CD4-positive, alpha-beta memory T cell (primary cell): ENCODE results near the gene ASPM. TPM values are rescaled to one million over a fixed set of nuclear protein-coding genes. Genes with fewer than 3 reads are reported as not detected.

Experiments
- CTCF ChIA-PET: fragments of 350-600 bp; sonication (Branson Sonifier 250); formaldehyde crosslinking; loops from one replicate; lab custom pipeline; 2021; ENCODE audit warnings: inconsistent platforms; ENCODE audit not compliant: partially characterized antibody; lab: Charles Lee
- POLR2A ChIA-PET: fragments of 350-600 bp; sonication (Branson Sonifier 250); formaldehyde crosslinking; loops from one replicate; lab custom pipeline; 2021; ENCODE audit not compliant: partially characterized antibody; lab: Charles Lee
- DNase-seq, 5 donors: peaks; one replicate each; pipeline versions ENCODE4 v3.0.0 to v3.0.0-alpha.2; 2020 to 2022; ENCODE audit warnings: mixed read lengths in 1 of 5
- H3K27ac ChIP-seq: one replicate; pipeline ENCODE4 v1.7.0; 2013; ENCODE audit warnings: low read depth, low read length
- H3K27me3 ChIP-seq: 2 replicates; pipeline ENCODE4 v1.7.0; 2013; ENCODE audit warnings: mild to moderate bottlenecking, low read length, moderate library complexity; ENCODE audit not compliant: insufficient read depth
- H3K36me3 ChIP-seq: 2 replicates; pipeline ENCODE4 v1.7.0; 2013; ENCODE audit warnings: mild to moderate bottlenecking, low read length, moderate library complexity; ENCODE audit not compliant: insufficient read depth
- H3K4me1 ChIP-seq: 2 replicates; pipeline ENCODE4 v1.7.0; 2013; ENCODE audit warnings: mild to moderate bottlenecking, low read length, moderate library complexity; ENCODE audit not compliant: insufficient read depth
- H3K4me3 ChIP-seq, 2 donors: one replicate each; pipeline ENCODE4 v1.7.0; 2013; ENCODE audit warnings: low read length in 2 of 2, mild to moderate bottlenecking in 1 of 2
- H3K9me3 ChIP-seq, 2 donors: one replicate each; pipeline ENCODE4 v1.7.0; 2013; ENCODE audit warnings: low read length in 2 of 2, control low read depth in 1 of 2; ENCODE audit not compliant: control insufficient read depth in 1 of 2
- H3K27ac Mint-ChIP-seq, 7 donors: one replicate each; pipeline ENCODE4 v1.8.0; 2020 to 2021; ENCODE audit warnings: mixed read lengths in 7 of 7, mild to moderate bottlenecking in 6 of 7, inconsistent platforms in 3 of 7, moderate library complexity in 3 of 7
- H3K27me3 Mint-ChIP-seq, 2 donors: one replicate each; pipeline ENCODE4 v1.8.0; 2020 to 2021; ENCODE audit warnings: mixed read lengths in 2 of 2
- H3K36me3 Mint-ChIP-seq, 2 donors: one replicate each; pipeline ENCODE4 v1.8.0; 2020 to 2021; ENCODE audit warnings: mixed read lengths in 2 of 2, inconsistent platforms in 1 of 2, mild to moderate bottlenecking in 1 of 2
- H3K4me1 Mint-ChIP-seq, 4 donors: one replicate each; pipeline ENCODE4 v1.8.0; 2020 to 2021; ENCODE audit warnings: mixed read lengths in 4 of 4, mild to moderate bottlenecking in 1 of 4
- H3K4me3 Mint-ChIP-seq, 8 donors: one replicate each; pipeline ENCODE4 v1.8.0; 2020 to 2021; ENCODE audit warnings: mixed read lengths in 8 of 8, mild to moderate bottlenecking in 7 of 8, moderate library complexity in 6 of 8, inconsistent platforms in 3 of 8
- H3K9me3 Mint-ChIP-seq, 8 donors: one replicate each; pipeline ENCODE4 v1.8.0; 2020 to 2021; ENCODE audit warnings: mixed read lengths in 8 of 8, mild to moderate bottlenecking in 5 of 8, inconsistent platforms in 3 of 8, moderate library complexity in 1 of 8
- intact Hi-C: fragments of 100-400 bp; cut with micrococcal nuclease; formaldehyde crosslinking; loops from one replicate; pipeline ENCODE4 v1.15.1; 2023
- polyA plus RNA-seq, 2 donors: library from polyadenylated mRNA; unstranded; fragments of 300-500 nt; fragmentation: Illumina TruSeq; gene quantifications; one replicate each; pipeline ENCODE4 v1.2.3, GENCODE V29; 2021
- total RNA-seq, 2 experiments: library from RNA; stranded (reverse); gene quantifications; one replicate each; pipeline ENCODE4 v1.2.3, GENCODE V29; 2021

ASPM gene
- total and polyA plus RNA-seq, 4 experiments from 2014 or later = 0.01 to 0.38 (median 0.30) TPM; not detected in 1

- Histone ChIP-seq H3K27me3 (no peaks in the 10 kb centered on the region), H3K9me3 (no peaks in the 10 kb centered on the region), H3K36me3 (no peaks in the 10 kb centered on the region), H3K4me1 (no peaks in the 10 kb centered on the region), H3K27ac (no peak overlapping the region), H3K4me3 (no peak overlapping the region)
- Mint-ChIP-seq H3K27ac (no peak overlapping the region), H3K9me3 (peaks cover 0 to 9% (median 5%) of the 10 kb centered on the region in 8 donors), H3K4me3 (no peak overlapping the region), H3K4me1 (no peaks in the 10 kb centered on the region), H3K36me3 (no peaks in the 10 kb centered on the region), H3K27me3 (peaks cover 3 to 4% of the 10 kb centered on the region in 2 donors)
- intact Hi-C loops = no loop called here
- ChIA-PET POLR2A (no interaction called here), CTCF (no interaction called here)
- no peak for DNase-seq
Measured at GRCh38 chr1:197066277-197066676, 80.2 kb downstream of the ASPM start.

DNA sequence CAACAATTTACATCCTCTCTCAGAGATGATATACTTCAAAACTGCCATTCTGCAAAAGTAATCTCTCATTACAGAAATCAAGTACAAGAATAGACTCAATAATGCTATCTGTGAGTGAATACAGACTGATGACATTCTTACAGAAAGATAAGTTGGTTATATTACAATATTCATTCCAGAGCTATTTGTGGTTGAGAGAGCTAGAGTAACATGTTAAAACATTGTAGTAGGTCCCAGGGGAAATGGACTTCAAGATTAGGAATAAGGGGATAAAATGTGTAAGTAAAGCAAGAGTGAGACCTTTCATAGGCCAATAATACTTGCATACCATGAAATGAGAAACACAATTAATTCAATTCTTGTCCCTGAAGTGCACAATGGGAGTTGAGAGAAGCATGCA, 80.9 kb downstream of the ASPM start:
- Mint-ChIP-seq H3K36me3 (no peaks in the 10 kb centered on the region), H3K4me3 (no peak overlapping the region), H3K27me3 (peaks cover 2 to 4% of the 10 kb centered on the region in 2 donors), H3K4me1 (no peaks in the 10 kb centered on the region), H3K27ac (no peak overlapping the region), H3K9me3 (peaks cover 0 to 8% (median 5%) of the 10 kb centered on the region in 8 donors)
- no peaks in the 10 kb centered on the region for H3K4me1 ChIP-seq
- H3K27me3 ChIP-seq = no peaks in the 10 kb centered on the region
- no peaks in the 10 kb centered on the region for H3K36me3 ChIP-seq
- no peaks in the 10 kb centered on the region for H3K9me3 ChIP-seq
- intact Hi-C loops = no loop called here
- no peak overlapping the region for H3K27ac ChIP-seq
- CTCF ChIA-PET = no interaction called here
- no peak overlapping the region for H3K4me3 ChIP-seq
- POLR2A ChIA-PET = no interaction called here
- DNase-seq = no peak

GRCh38 chr1:197063212-197063611, 83.3 kb downstream of the ASPM start:
- Mint-ChIP-seq H3K36me3 (no peaks in the 10 kb centered on the region), H3K4me3 (no peak overlapping the region), H3K4me1 (no peaks in the 10 kb centered on the region), H3K27me3 (peaks cover 4 to 9% of the 10 kb centered on the region in 2 donors), H3K9me3 (no peaks in the 10 kb centered on the region), H3K27ac (no peak overlapping the region)
- no peak for DNase-seq
- no peaks in the 10 kb centered on the region for H3K36me3 ChIP-seq
- no peak overlapping the region for H3K27ac ChIP-seq
- POLR2A ChIA-PET = no interaction called here
- CTCF ChIA-PET = no interaction called here
- H3K9me3 ChIP-seq = no peaks in the 10 kb centered on the region
- H3K4me1 ChIP-seq = no peaks in the 10 kb centered on the region
- intact Hi-C loops = no loop called here
- no peaks in the 10 kb centered on the region for H3K27me3 ChIP-seq
- H3K4me3 ChIP-seq = no peak overlapping the region

- POLR2A ChIA-PET = no interaction called here
- H3K4me1 ChIP-seq = no peaks in the 10 kb centered on the region
- no peaks in the 10 kb centered on the region for H3K9me3 Mint-ChIP-seq
- H3K27ac ChIP-seq = no peak overlapping the region
- no peaks in the 10 kb centered on the region for H3K27me3 ChIP-seq
- CTCF ChIA-PET = no interaction called here
- H3K4me3 ChIP-seq = no peak overlapping the region
- H3K9me3 ChIP-seq = no peaks in the 10 kb centered on the region
- no peaks in the 10 kb centered on the region for H3K4me1 Mint-ChIP-seq
- no peaks in the 10 kb centered on the region for H3K36me3 ChIP-seq
- H3K27ac Mint-ChIP-seq = no peak overlapping the region
- no peak for DNase-seq
- peaks cover 4 to 9% of the 10 kb centered on the region in 2 donors for H3K27me3 Mint-ChIP-seq
- no peak overlapping the region for H3K4me3 Mint-ChIP-seq
- intact Hi-C loops = no loop called here
- H3K36me3 Mint-ChIP-seq = no peaks in the 10 kb centered on the region
Measured at GRCh38 chr1:197062692-197063091, 83.8 kb downstream of the ASPM start.

DNA sequence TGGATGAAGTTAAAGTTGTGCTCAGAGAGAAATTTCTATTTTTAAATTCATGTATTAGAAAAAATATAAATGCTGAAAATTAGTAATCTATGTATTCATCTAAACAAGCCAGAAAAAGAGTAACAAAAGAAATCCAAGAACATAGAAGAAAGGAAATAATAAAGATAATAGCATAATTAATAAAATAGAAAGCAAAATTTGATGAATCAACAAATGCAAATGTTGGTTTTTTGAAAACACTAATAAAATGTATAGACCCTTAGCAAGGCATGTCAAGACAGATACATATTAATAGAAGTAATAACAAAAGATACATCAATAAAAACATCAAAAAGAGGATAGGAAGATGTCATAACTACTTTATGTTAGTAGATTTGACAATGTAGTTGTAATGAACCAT, 97.4 kb downstream of the ASPM start:
- Histone ChIP-seq H3K27ac (no peak overlapping the region), H3K27me3 (no peaks in the 10 kb centered on the region), H3K4me1 (no peaks in the 10 kb centered on the region), H3K4me3 (no peak overlapping the region), H3K36me3 (no peaks in the 10 kb centered on the region), H3K9me3 (no peaks in the 10 kb centered on the region)
- Mint-ChIP-seq H3K27ac (no peak overlapping the region), H3K9me3 (peaks cover 0 to 7% (median 0%) of the 10 kb centered on the region in 8 donors), H3K4me3 (no peak overlapping the region), H3K36me3 (no peaks in the 10 kb centered on the region), H3K4me1 (no peaks in the 10 kb centered on the region), H3K27me3 (peaks cover 0 to 8% of the 10 kb centered on the region in 2 donors)
- CTCF ChIA-PET = no interaction called here
- no peak for DNase-seq
- POLR2A ChIA-PET = no interaction called here
- intact Hi-C loops = no loop called here

- no peaks in the 10 kb centered on the region for H3K36me3 ChIP-seq
- no peak overlapping the region for H3K27ac ChIP-seq
- Mint-ChIP-seq H3K4me1 (peaks cover 0 to 3% (median 2%) of the 10 kb centered on the region in 4 donors), H3K36me3 (no peaks in the 10 kb centered on the region), H3K27me3 (peaks cover 0 to 7% of the 10 kb centered on the region in 2 donors), H3K9me3 (peaks cover 0 to 6% (median 0%) of the 10 kb centered on the region in 8 donors), H3K4me3 (no peak overlapping the region), H3K27ac (no peak overlapping the region)
- no peaks in the 10 kb centered on the region for H3K4me1 ChIP-seq
- CTCF ChIA-PET = interaction anchor here (0.7 kb wide), 1 partner anchor 294 kb away, joined by 3 read pairs; no protein-coding TSS in a partner anchor
- POLR2A ChIA-PET = no interaction called here
- intact Hi-C loops = no loop called here
- H3K27me3 ChIP-seq = no peaks in the 10 kb centered on the region
- H3K9me3 ChIP-seq = no peaks in the 10 kb centered on the region
- H3K4me3 ChIP-seq = no peak overlapping the region
- no peak for DNase-seq
Measured at GRCh38 chr1:197042676-197043341, 103.7 kb downstream of the ASPM start.

- no peaks in the 10 kb centered on the region for H3K9me3 ChIP-seq
- Mint-ChIP-seq H3K9me3 (peaks cover 0 to 3% (median 0%) of the 10 kb centered on the region in 8 donors), H3K27me3 (peaks cover 2 to 7% of the 10 kb centered on the region in 2 donors), H3K4me1 (peaks cover 0 to 3% (median 2%) of the 10 kb centered on the region in 4 donors), H3K27ac (no peak overlapping the region), H3K36me3 (no peaks in the 10 kb centered on the region), H3K4me3 (no peak overlapping the region)
- no peak overlapping the region for H3K27ac ChIP-seq
- intact Hi-C loops = no loop called here
- POLR2A ChIA-PET = no interaction called here
- no peak for DNase-seq
- H3K4me1 ChIP-seq = no peaks in the 10 kb centered on the region
- no peaks in the 10 kb centered on the region for H3K27me3 ChIP-seq
- H3K36me3 ChIP-seq = no peaks in the 10 kb centered on the region
- no peak overlapping the region for H3K4me3 ChIP-seq
- CTCF ChIA-PET = no interaction called here
Measured at GRCh38 chr1:197041486-197042353, 104.7 kb downstream of the ASPM start.
